OCI-LY1 (cell line): ENCODE data around the gene CARD11.

Source experiments
- EZH2 ChIP-seq: fragments of 200-600 bp; sonication (generic), shearing (Covaris generic); IDR thresholded peaks from 2 replicates; pipeline ENCODE4 v1.8.0; 2017; ENCODE audit warnings: borderline replicate concordance, mixed run types, mild to moderate bottlenecking, antibody characterized with exemption, low read length, moderate library complexity, mixed read lengths
- TF ChIP-seq, protein P1 (sequence below): fragments of 200-600 bp; sonication (generic), shearing (Covaris generic); IDR thresholded peaks from 2 replicates; pipeline ENCODE4 v1.5.1; 2017; ENCODE audit warnings: mild to moderate bottlenecking, antibody characterized with exemption, low read length, moderate library complexity, mixed read lengths

DNA sequence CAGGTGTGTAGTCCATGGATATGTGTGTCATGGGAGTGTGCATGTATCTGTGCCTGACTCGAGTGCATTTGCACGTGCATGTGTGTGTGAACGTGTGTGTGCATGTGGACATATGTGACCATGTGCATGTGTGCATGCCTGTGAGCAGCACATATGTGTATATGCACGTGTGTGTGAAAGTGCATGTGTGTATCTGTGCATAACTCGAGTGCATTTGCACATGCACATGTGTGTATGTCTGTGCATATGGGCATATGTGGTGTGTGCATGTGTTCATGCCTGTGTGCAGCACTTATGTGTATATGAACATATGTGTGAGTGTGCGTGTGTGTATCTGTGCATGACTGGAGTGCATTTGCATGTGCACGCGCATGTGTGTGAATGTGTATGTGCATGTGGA lies 164.3 kb downstream of the CARD11 start:
- TF ChIP-seq, protein P1, sequence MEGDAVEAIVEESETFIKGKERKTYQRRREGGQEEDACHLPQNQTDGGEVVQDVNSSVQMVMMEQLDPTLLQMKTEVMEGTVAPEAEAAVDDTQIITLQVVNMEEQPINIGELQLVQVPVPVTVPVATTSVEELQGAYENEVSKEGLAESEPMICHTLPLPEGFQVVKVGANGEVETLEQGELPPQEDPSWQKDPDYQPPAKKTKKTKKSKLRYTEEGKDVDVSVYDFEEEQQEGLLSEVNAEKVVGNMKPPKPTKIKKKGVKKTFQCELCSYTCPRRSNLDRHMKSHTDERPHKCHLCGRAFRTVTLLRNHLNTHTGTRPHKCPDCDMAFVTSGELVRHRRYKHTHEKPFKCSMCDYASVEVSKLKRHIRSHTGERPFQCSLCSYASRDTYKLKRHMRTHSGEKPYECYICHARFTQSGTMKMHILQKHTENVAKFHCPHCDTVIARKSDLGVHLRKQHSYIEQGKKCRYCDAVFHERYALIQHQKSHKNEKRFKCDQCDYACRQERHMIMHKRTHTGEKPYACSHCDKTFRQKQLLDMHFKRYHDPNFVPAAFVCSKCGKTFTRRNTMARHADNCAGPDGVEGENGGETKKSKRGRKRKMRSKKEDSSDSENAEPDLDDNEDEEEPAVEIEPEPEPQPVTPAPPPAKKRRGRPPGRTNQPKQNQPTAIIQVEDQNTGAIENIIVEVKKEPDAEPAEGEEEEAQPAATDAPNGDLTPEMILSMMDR, result no peak
- TF ChIP-seq EZH2, result no peak
